Brain microvascular endothelial cell (primary cell): Measurements from ENCODE around the gene GRID2.

Source experiments
- DNase-seq: peaks from one replicate; pipeline ENCODE4 v3.0.0-alpha.2; 2020
- H3K27ac ChIP-seq: fragments of 250-450 bp; sonication (Bioruptor Pico); 2 replicates; pipeline ENCODE4 v1.5.1; 2020; ENCODE audit warnings: mild to moderate bottlenecking, moderate library complexity
- H3K27me3 ChIP-seq: fragments of 250-450 bp; sonication (Bioruptor Pico); replicated peaks from 2 replicates; pipeline ENCODE4 v1.5.1; 2020; ENCODE audit warnings: mild to moderate bottlenecking
- H3K36me3 ChIP-seq: fragments of 250-450 bp; sonication (Bioruptor Pico); replicated peaks from 2 replicates; pipeline ENCODE4 v1.5.1; 2020; ENCODE audit warnings: mild to moderate bottlenecking
- H3K4me3 ChIP-seq: 2 replicates; pipeline ENCODE4 v1.5.1; 2011; ENCODE audit warnings: low read depth, mild to moderate bottlenecking, control low read depth, low read length, moderate library complexity
- CTCF ChIP-seq: IDR thresholded peaks from 2 replicates; pipeline ENCODE4 v1.5.1; 2011; ENCODE audit warnings: low read depth, mild to moderate bottlenecking, moderate library complexity, low read length, control low read depth, inconsistent platforms; ENCODE audit errors: missing control alignments
- in situ Hi-C: cut with HindIII; loops from 2 replicates; pipeline ENCODE4 v1.10.0; 2017; ENCODE audit warnings: low sequenced_read_pairs, low pct_ligation_motif_present

The GRID2 gene

GRCh38 chr4:92825791-92826190 lies 522.0 kb downstream of the GRID2 start:
- no peaks in the 10 kb centered on the region for H3K27me3 ChIP-seq
- in situ Hi-C loops: no loop called here

GRCh38 chr4:92830771-92831170 lies 527.0 kb downstream of the GRID2 start:
- in situ Hi-C loops: no loop called here
- no peaks in the 10 kb centered on the region for H3K36me3 ChIP-seq
- H3K27me3 ChIP-seq: no peaks in the 10 kb centered on the region
- no peak for DNase-seq
- H3K4me3 ChIP-seq: no peak overlapping the region
- no peak for TF ChIP-seq CTCF
- no peak overlapping the region for H3K27ac ChIP-seq

More at GRCh38 chr4:92825791-92826190, 522.0 kb downstream of the GRID2 start:
- DNase-seq: no peak
- Histone ChIP-seq H3K4me3 (no peak overlapping the region), H3K36me3 (no peaks in the 10 kb centered on the region), H3K27ac (no peak overlapping the region)
- no peak for TF ChIP-seq CTCF

- in situ Hi-C loops: no loop called here
- no peaks in the 10 kb centered on the region for H3K27me3 ChIP-seq
- no peaks in the 10 kb centered on the region for H3K36me3 ChIP-seq
- no peak for DNase-seq
- H3K27ac ChIP-seq: no peak overlapping the region
- no peak for TF ChIP-seq CTCF
- no peak overlapping the region for H3K4me3 ChIP-seq
Observed at GRCh38 chr4:92840880-92841279, 537.1 kb downstream of the GRID2 start.

- Histone ChIP-seq H3K4me3 (no peak overlapping the region), H3K27me3 (no peaks in the 10 kb centered on the region), H3K27ac (no peak overlapping the region), H3K36me3 (no peaks in the 10 kb centered on the region)
- in situ Hi-C loops: no loop called here
- DNase-seq: no peak
- no peak for TF ChIP-seq CTCF
Observed at GRCh38 chr4:92843784-92844183, 540.0 kb downstream of the GRID2 start.

- in situ Hi-C loops: no loop called here
- TF ChIP-seq CTCF: no peak
- no peak for DNase-seq
Observed at GRCh38 chr4:92847026-92847425, 543.3 kb downstream of the GRID2 start.

GRCh38 chr4:92862509-92862908 lies 558.7 kb downstream of the GRID2 start:
- in situ Hi-C loops: no loop called here
- no peak for TF ChIP-seq CTCF
- Histone ChIP-seq H3K36me3 (no peaks in the 10 kb centered on the region), H3K27me3 (no peaks in the 10 kb centered on the region), H3K27ac (no peak overlapping the region), H3K4me3 (no peak overlapping the region)
- no peak for DNase-seq

More at GRCh38 chr4:92847026-92847425, 543.3 kb downstream of the GRID2 start:
- Histone ChIP-seq H3K27me3 (no peaks in the 10 kb centered on the region), H3K4me3 (no peak overlapping the region), H3K27ac (no peak overlapping the region), H3K36me3 (no peaks in the 10 kb centered on the region)
